HG03039 (cell line): ENCODE measurements around the gene FZD1.
"Not testable (repeated sequence)": the region's sequence is repeated elsewhere in the genome, so short reads cannot be mapped to it uniquely, and the experiment has no call there.

ENCODE experiments used
- ATAC-seq: cut with Tn5 transposase; IDR thresholded peaks from one replicate; pipeline ENCODE4 v1.9.1; 2021; ENCODE audit warnings: mild to moderate bottlenecking, moderate library complexity; ENCODE audit not compliant: unreplicated experiment

Gene FZD1

GRCh38 chr7:91295576-91295975 is 31.3 kb downstream of the FZD1 start:
- ATAC-seq = no peak

GRCh38 chr7:91297939-91298338 is 33.7 kb downstream of the FZD1 start:
- ATAC-seq = no peak

- ATAC-seq = no peak
Observed at GRCh38 chr7:91299952-91300775, 35.9 kb downstream of the FZD1 start.

GRCh38 chr7:91302794-91303193 is 38.6 kb downstream of the FZD1 start:
- ATAC-seq = no peak

- ATAC-seq = no peak
Observed at GRCh38 chr7:91306266-91306665, 42.0 kb downstream of the FZD1 start.

GRCh38 chr7:91307467-91307866 is 43.2 kb downstream of the FZD1 start:
- ATAC-seq = no peak

GRCh38 chr7:91308191-91308590 is 44.0 kb downstream of the FZD1 start:
- ATAC-seq = not testable (repeated sequence)

- ATAC-seq = no peak
Observed at GRCh38 chr7:91310830-91311460, 46.7 kb downstream of the FZD1 start.

GRCh38 chr7:91311839-91312238 is 47.6 kb downstream of the FZD1 start:
- no peak for ATAC-seq

GRCh38 chr7:91313113-91313512 is 48.9 kb downstream of the FZD1 start:
- ATAC-seq = no peak

GRCh38 chr7:91314591-91315323 is 50.5 kb downstream of the FZD1 start:
- ATAC-seq = no peak

- ATAC-seq = no peak
Observed at GRCh38 chr7:91316426-91316825, 52.2 kb downstream of the FZD1 start.

- no peak for ATAC-seq
Observed at GRCh38 chr7:91319351-91319750, 55.1 kb downstream of the FZD1 start.

- no peak for ATAC-seq
Observed at GRCh38 chr7:91320366-91321078, 56.3 kb downstream of the FZD1 start.
